Stimulated activated CD4-positive, alpha-beta T cell treated with anti-CD3 and anti-CD28 coated beads, TNF-alpha, amount 100 ng/mL, for 24 hours (primary cell): Measurements from ENCODE around the gene ACR.
"Not testable (repeated sequence)": the region's sequence is repeated elsewhere in the genome, so short reads cannot be mapped to it uniquely, and the experiment has no call there.

Experiments
- DNase-seq, 3 experiments: peaks; one replicate each; pipeline ENCODE4 v3.0.0-alpha.2; 2020; ENCODE audit warnings: low read depth in 3 of 3

The ACR gene

DNA sequence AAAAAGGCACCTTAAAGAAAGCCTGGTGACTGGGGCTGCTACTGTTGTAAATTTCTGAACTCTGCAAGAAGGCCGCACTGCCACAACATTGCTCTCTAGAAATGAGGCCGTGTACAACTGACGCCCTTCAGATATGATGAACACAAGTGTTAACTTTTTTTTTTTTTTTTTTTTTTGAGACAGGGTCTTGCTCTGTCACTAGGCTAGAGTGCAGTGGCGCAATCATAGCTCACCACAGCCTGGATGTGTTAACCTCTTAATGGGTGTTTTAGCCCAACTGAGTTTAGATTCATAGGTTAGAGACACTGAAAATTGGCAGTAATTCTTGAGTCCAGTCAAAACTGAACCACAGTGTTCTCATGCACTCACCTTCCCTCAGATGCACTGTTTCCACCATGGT lies 42.2 kb downstream of the ACR start:
- not testable (repeated sequence) for DNase-seq

GRCh38 chr22:50782253-50782652 lies 44.2 kb downstream of the ACR start:
- DNase-seq = not testable (repeated sequence)

DNA sequence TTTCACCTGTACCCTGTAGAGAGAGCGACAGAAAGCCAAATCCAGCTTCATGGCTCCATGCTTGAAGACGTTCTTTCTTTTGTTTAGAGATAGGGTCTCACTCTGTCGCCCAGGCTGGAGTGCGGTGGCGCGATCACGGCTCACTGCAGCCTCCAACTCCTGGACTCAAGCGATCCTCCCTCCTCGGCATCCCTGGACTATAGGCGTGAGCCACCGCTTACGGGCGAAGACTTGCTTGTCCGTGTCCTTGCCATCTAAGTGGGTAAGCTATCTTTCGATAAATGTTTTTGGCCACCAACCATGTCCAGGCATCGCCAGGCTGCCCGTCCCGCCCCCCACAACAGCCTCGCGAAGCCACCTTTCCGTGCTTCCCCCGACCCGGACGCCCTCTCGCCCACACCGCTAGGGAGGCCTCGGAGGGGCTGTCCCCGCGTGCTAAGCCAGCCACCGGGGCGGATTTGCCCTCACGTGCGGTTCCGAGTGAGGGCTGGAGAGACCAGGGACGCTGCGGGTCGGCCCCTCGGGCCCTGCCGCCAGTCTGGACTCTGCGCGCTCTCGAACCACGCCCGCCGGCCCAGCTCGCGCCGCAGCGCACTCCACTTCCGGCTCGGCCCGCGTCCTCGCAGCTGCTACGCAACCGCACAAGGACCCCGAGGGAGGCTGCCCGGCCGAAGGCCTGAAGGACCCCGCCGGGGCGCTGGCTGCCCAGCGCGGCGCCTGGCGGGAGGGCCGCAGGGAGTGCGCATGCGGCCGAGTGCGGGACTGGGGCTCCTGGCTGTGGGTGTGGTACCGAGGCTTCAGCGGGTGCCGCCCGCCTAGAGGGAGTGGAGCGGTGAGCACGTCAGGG lies 45.3 kb downstream of the ACR start, which contains the start of gene RABL2B:
Gene RABL2B, minus strand, starts transcription at position 604 of the 847 bp plus-strand sequence. CDS start 1,342 bp downstream, outside the sequence.
- peak; percentile 74 to 85 (median 80) for DNase-seq

DNA sequence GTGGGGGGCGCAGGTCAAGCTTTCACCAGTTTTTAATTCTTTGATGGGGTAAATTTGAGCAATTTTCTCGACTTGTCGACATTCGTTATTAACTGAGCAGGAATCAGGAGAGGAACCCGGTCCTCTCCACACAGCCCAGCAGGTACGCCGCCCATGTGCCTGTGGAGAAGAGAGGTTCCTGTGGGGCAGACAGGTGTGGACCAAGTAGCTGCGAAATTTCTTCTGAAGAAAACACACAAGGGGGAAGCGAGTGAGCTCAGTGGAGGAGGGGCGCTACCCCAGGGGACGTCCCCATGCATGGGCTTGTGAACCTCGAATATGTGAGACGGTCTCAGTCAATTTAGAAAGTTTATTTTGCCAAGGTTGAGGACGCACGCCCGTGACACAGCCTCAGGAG lies 45.9 kb downstream of the ACR start:
- not testable (repeated sequence) for DNase-seq

DNA sequence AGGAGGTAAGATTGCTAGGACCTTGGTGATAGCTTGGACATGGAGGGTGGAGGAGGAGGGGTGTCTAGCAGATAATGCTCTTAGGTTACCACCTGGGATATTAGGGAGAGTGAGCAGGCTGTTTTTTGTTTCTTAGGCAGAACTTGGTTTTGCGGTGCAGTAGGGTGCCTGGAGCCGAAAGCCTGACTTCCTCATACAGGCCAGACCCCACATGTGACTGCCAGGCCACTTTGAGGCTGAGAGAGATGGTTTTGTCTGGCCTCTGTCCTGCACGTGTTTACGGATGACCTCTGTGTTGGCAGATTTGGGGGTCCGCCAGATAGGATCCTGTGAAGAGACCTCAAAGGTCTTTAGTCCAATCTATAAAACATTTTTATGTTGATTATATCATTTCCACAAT lies 47.3 kb downstream of the ACR start:
- not testable (repeated sequence) for DNase-seq

GRCh38 chr22:50786936-50787335 lies 48.9 kb downstream of the ACR start:
- not testable (repeated sequence) for DNase-seq
